ENCODE measurements around the gene HMGB4.
A peak's percentile ranks its signal among the peaks of the same experiment; 100 is the strongest.

Gene HMGB4

GRCh38 chr1:33863779-33864178 lies at the start of gene HMGB4:
Gene HMGB4 (plus strand): TSS chr1:33864079. CDS start chr1:33864192, 113 bp downstream.
- no peak for DNase-seq

GRCh38 chr1:33814166-33814565 lies 49.7 kb upstream of the HMGB4 start:
- no peak for DNase-seq

DNA sequence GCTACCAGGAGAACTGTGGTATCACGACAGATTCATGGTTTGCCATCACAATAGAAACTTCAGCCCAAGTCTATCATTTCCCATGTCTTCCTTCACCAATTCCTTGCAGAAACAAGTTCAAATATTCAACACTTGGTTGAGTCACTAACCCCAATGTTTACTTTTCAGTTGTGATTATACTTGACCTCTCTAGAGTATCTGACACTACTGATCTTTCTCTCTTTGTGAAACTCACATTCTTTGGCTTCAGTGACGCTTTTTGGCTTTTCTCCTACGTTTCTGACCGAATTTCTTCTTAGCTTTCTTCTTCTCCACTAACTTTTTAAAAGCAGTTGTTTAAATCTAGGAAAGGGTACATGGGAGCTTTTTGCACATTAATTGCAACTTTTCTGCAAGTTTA lies 48.8 kb upstream of the HMGB4 start:
- DNase-seq: no peak

GRCh38 chr1:33818071-33818470 lies 45.8 kb upstream of the HMGB4 start:
- peak; percentile 3 for DNase-seq

DNA sequence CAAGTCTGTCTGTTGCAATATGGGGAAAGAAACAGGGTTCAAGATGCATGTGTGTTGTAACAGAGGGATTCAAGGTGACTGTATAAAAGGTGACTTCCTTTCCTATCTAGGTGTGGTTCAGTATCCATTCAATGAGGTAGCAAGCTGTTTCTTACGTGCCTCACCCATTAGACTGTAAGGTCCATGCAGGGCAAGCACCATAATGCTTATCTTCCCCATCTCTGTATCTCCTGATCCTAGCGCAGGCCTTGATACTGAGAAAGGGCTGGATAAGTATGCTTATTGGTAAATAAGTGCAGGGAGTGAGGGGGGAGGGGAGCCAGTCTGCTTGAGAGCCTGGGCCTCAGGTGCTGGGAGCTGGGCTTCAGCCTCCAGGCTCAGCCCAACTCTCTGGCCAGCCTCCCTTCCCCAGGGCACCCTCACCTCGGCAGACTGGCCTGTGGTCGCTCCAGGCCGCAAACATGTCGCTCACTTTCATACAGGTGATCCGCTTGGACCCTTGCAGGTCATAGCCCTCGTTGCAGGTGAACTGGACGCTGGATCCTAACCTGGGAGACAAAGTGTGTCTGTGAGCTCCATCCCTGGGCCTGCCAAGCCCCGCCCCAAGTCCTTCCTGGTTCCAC lies 44.5 kb upstream of the HMGB4 start:
- DNase-seq: no peak

DNA sequence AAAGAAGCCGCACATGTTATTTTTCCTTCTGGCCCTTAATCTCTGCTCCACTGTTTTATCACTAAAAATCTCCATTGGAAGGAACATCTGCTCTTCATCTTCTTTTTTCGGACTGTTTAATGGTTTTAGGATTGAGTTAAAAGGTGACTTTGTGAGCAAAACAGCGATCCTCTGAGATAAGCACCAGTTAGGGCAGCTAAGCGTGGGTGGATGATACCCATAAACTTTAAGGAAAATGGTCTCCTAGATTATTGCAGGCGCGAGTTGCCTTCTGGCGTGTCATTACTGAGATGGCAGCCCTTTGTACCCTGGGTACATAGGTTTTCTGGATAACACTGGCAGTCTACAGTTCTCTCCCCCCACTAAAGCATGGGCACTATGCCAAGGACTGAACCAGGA lies 44.0 kb upstream of the HMGB4 start:
- DNase-seq: no peak

GRCh38 chr1:33820804-33821203 lies 43.1 kb upstream of the HMGB4 start:
- DNase-seq: no peak

GRCh38 chr1:33821291-33821690 lies 42.6 kb upstream of the HMGB4 start:
- DNase-seq: no peak

GRCh38 chr1:33822396-33822795 lies 41.5 kb upstream of the HMGB4 start:
- DNase-seq: no peak

- no peak for DNase-seq
These were observed 40.5 kb upstream of the HMGB4 start for GRCh38 chr1:33823401-33823800.

DNA sequence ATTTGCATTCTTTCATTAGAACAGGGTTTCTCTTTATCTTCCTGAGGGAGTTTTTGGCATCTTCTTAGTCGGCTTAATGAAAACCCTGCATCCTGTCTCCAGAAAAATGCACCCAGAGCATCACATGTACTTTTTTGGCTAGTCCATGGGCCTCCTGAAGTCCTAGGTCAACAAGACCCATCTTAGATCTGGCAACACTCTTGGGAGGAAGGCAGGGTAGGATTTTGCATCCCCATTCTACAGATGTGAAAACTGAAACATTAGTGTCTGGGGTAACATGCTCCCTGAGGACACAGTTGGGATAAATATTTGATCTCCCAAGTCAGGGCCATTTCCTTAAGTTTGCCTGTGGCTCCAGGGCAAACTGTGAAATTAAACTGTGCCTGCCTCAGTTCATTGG lies 40.0 kb upstream of the HMGB4 start:
- no peak for DNase-seq

- no peak for DNase-seq
These were observed 39.6 kb upstream of the HMGB4 start for GRCh38 chr1:33824321-33824720.

GRCh38 chr1:33824971-33825370 lies 38.9 kb upstream of the HMGB4 start:
- DNase-seq: no peak

GRCh38 chr1:33825506-33825905 lies 38.4 kb upstream of the HMGB4 start:
- no peak for DNase-seq

- DNase-seq: no peak
These were observed 37.6 kb upstream of the HMGB4 start for GRCh38 chr1:33826311-33826710.

DNA sequence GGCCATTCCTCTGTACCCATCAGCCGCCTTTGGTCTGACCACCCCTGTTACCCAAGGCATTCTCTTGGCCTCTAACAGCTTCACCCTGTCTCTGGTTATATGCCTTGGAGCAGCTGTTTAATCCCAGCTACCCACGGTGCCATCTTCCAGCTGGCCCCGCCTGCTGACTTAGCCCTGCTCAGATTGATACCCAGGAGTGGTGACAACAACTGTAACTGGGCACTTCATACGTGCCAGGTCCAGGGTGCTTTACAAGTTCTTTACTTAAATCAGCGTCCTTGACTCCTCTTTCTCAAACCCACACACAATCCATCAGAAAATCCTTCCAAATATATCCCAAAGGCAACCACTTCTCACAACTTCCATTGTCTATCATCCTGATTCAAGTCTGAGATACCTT lies 37.2 kb upstream of the HMGB4 start:
- no peak for DNase-seq

DNA sequence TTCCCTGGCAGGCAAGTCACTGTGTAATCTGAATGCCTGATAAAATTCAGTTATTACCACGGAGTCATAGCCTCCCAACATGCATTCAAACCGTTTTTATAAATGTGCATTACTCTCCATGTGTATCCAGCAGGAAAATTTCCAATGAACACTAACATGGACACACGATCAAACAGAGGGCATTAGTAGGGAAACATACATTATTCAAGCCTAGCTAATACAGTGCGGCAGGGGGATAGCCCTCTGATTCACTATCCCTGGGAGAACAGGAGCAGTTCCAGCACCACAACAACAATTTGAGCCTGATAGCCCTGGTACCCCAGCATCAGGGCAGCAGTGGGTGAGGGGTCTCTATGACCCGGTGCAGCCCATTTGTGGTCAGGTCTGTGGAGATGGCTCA lies 35.8 kb upstream of the HMGB4 start:
- no peak for DNase-seq

GRCh38 chr1:33828654-33829053 lies 35.2 kb upstream of the HMGB4 start:
- DNase-seq: no peak

DNA sequence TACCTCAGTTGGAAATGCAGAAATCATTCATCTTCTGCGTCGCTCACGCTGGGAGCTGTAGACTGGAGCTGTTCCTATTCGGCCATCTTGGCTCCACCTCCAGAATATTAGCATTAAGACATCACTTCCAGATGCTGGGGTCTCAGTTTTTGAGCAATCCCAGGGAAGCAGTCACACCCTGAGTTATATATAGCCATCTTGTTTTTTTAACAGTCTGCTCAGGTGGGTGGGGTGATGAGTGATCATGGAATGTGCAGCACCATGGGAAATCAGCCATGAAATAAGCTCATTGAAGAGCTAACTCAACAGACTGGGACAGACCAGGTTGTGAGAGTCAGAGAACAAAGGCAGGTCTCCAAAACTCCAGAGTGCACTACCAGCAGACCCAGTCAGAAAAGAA lies 27.0 kb upstream of the HMGB4 start:
- no peak for DNase-seq

DNA sequence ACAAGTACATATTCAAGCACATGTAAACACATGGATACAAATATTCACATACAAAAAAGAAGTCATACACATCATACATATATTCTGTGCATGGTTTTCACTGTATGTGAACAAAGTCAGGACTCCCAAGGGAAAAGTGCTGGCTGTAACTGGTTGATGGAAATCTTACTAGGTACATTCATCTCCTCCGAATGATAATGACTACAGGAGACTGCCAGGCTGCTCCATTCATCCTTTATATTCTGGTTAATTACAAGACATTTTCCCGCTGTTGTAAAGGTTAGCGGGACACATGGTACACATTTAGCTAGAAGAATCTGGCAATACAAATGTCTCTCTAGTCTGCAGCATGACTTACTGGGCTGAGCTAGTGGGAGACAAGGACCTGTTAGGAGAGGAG lies 26.2 kb upstream of the HMGB4 start:
- DNase-seq: no peak

GRCh38 chr1:33841494-33841893 lies 22.4 kb upstream of the HMGB4 start:
- no peak for DNase-seq

- DNase-seq: no peak
These were observed 21.5 kb upstream of the HMGB4 start for GRCh38 chr1:33842348-33842747.

GRCh38 chr1:33844166-33844565 lies 19.7 kb upstream of the HMGB4 start:
- no peak for DNase-seq

DNA sequence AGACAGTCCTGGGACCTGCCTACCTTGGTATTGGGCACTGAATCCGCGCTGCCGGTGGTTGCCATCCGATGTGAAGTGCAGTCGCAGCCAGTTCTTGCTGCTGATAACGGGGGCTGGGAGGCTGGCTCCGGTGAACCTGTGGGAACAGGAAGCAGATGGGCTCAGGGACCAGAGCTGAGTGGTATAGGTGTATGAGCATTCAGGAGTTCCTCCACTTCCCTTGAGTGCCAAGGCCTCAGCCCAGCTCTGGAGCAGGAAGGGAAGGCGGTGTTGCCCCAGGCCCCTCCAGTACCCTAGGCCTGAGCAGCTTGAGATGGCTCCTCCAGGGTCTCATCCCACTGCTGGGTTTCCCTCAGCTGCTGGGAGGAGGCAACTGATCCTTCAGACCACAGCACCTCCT lies 17.0 kb upstream of the HMGB4 start:
- no peak for DNase-seq

GRCh38 chr1:33848205-33848937 lies 15.5 kb upstream of the HMGB4 start:
- DNase-seq: no peak

All from NCI-H1105 treated with DMSO at 0.1 percent for 48 hours (cell line).